H9 (cell line): ENCODE measurements around the gene ZNF503. TPM values are rescaled to one million over a fixed set of nuclear protein-coding genes. Genes with fewer than 3 reads are reported as not detected.
A peak's percentile ranks its signal among the peaks of the same experiment; 100 is the strongest.

Source experiments
- DNase-seq: peaks from one replicate; pipeline ENCODE4 v3.0.0-alpha.2; 2017
- H2AFZ ChIP-seq: one replicate; pipeline ENCODE4 v1.6.1; 2013; ENCODE audit warnings: mild to moderate bottlenecking, low read length, control low read depth, moderate library complexity
- H2AK5ac ChIP-seq: 2 replicates; pipeline ENCODE4 v1.6.1; 2013; ENCODE audit warnings: low read length, control low read depth, mixed read lengths; ENCODE audit not compliant: insufficient read length
- H2BK120ac ChIP-seq: one replicate; pipeline ENCODE4 v1.6.1; 2013; ENCODE audit warnings: low read depth, mild to moderate bottlenecking, low read length, control low read depth, inconsistent platforms; ENCODE audit not compliant: poor library complexity, severe bottlenecking
- H2BK12ac ChIP-seq: 2 replicates; pipeline ENCODE4 v1.6.1; 2013; ENCODE audit warnings: low read length, control low read depth, mixed read lengths, low read depth; ENCODE audit not compliant: insufficient read length
- H2BK15ac ChIP-seq: 2 replicates; pipeline ENCODE4 v1.6.1; 2013; ENCODE audit warnings: low read depth, low read length, control low read depth
- H2BK20ac ChIP-seq: one replicate; pipeline ENCODE4 v1.6.1; 2013; ENCODE audit warnings: low read depth, mild to moderate bottlenecking, low read length, control low read depth, inconsistent platforms; ENCODE audit not compliant: poor library complexity, severe bottlenecking
- H2BK5ac ChIP-seq: 2 replicates; pipeline ENCODE4 v1.6.1; 2013; ENCODE audit warnings: low read length, control low read depth, mixed read lengths; ENCODE audit not compliant: insufficient read length
- H3K14ac ChIP-seq: 2 replicates; pipeline ENCODE4 v1.6.1; 2013; ENCODE audit warnings: low read length, control low read depth; ENCODE audit not compliant: insufficient read depth
- H3K18ac ChIP-seq: 2 replicates; pipeline ENCODE4 v1.6.1; 2013; ENCODE audit warnings: low read depth, mild to moderate bottlenecking, mixed read lengths, low read length, control low read depth; ENCODE audit not compliant: insufficient read length
- H3K23ac ChIP-seq: 2 replicates; pipeline ENCODE4 v1.6.1; 2013; ENCODE audit warnings: low read length, control low read depth, mixed read lengths, low read depth; ENCODE audit not compliant: insufficient read length
- H3K23me2 ChIP-seq: 2 replicates; pipeline ENCODE4 v1.6.1; 2013; ENCODE audit warnings: low read depth, mild to moderate bottlenecking, mixed read lengths, low read length, control low read depth; ENCODE audit not compliant: insufficient read length, poor library complexity, severe bottlenecking
- H3K27ac ChIP-seq: 2 replicates; pipeline ENCODE4 v1.5.1; 2013; ENCODE audit warnings: low read length, control low read depth, mixed read lengths, low read depth; ENCODE audit not compliant: insufficient read length
- H3K27me3 ChIP-seq: 2 replicates; pipeline ENCODE4 v1.6.1; 2013; ENCODE audit warnings: low read length, control low read depth, inconsistent platforms; ENCODE audit not compliant: insufficient read depth
- H3K4ac ChIP-seq: 2 replicates; pipeline ENCODE4 v1.6.1; 2013; ENCODE audit warnings: low read depth, mild to moderate bottlenecking, control low read depth, inconsistent platforms, low read length, moderate library complexity
- H3K4me1 ChIP-seq: 2 replicates; pipeline ENCODE4 v1.6.1; 2013; ENCODE audit warnings: low read length, control low read depth, inconsistent platforms; ENCODE audit not compliant: insufficient read depth
- H3K4me2 ChIP-seq: 2 replicates; pipeline ENCODE4 v1.6.1; 2013; ENCODE audit warnings: low read length, control low read depth, mixed read lengths; ENCODE audit not compliant: insufficient read length, insufficient read depth
- H3K56ac ChIP-seq: 2 replicates; pipeline ENCODE4 v1.6.1; 2013; ENCODE audit warnings: low read depth, mild to moderate bottlenecking, mixed read lengths, low read length, control low read depth; ENCODE audit not compliant: insufficient read length
- H3K79me1 ChIP-seq: 2 replicates; pipeline ENCODE4 v1.6.1; 2013; ENCODE audit warnings: low read depth, mild to moderate bottlenecking, moderate library complexity, low read length, control low read depth, inconsistent platforms; ENCODE audit not compliant: insufficient read depth, poor library complexity, severe bottlenecking
- H3K79me2 ChIP-seq: 2 replicates; pipeline ENCODE4 v1.6.1; 2013; ENCODE audit warnings: low read length, control low read depth, inconsistent platforms; ENCODE audit not compliant: insufficient read depth
- H3K9ac ChIP-seq: 2 replicates; pipeline ENCODE4 v1.6.1; 2013; ENCODE audit warnings: low read length, control low read depth, mixed read lengths; ENCODE audit not compliant: insufficient read length; ENCODE audit errors: extremely low read depth
- H3K9me3 ChIP-seq: one replicate; pipeline ENCODE4 v1.6.1; 2013; ENCODE audit warnings: low read depth, low read length, inconsistent platforms; ENCODE audit not compliant: control insufficient read depth
- H3T11ph ChIP-seq: one replicate; pipeline ENCODE4 v1.6.1; 2013; ENCODE audit warnings: mild to moderate bottlenecking, low read length, control low read depth, inconsistent platforms
- H4K20me1 ChIP-seq: one replicate; pipeline ENCODE4 v1.6.1; 2013; ENCODE audit not compliant: control insufficient read depth, insufficient read length, insufficient read depth
- H4K5ac ChIP-seq: 2 replicates; pipeline ENCODE4 v1.6.1; 2013; ENCODE audit warnings: low read depth, mild to moderate bottlenecking, mixed read lengths, low read length, control low read depth; ENCODE audit not compliant: insufficient read length
- H4K8ac ChIP-seq: replicated peaks from 2 replicates; pipeline ENCODE4 v1.6.1; 2013; ENCODE audit warnings: low read length, control low read depth, mixed read lengths, low read depth; ENCODE audit not compliant: insufficient read length
- H4K91ac ChIP-seq: 2 replicates; pipeline ENCODE4 v1.6.1; 2013; ENCODE audit warnings: low read depth, mild to moderate bottlenecking, moderate library complexity, mixed read lengths, low read length, control low read depth; ENCODE audit not compliant: insufficient read length
- H3K27ac Mint-ChIP-seq, 3 experiments: 2 replicates in 2 of 3; 3 replicates in 1 of 3; pipeline ENCODE4 v1.8.0; 2020 to 2021; ENCODE audit warnings: mixed read lengths in 3 of 3, mild to moderate bottlenecking in 1 of 3, moderate library complexity in 1 of 3
- H3K27me3 Mint-ChIP-seq: 2 replicates; pipeline ENCODE4 v1.8.0; 2021; ENCODE audit warnings: low read depth, mild to moderate bottlenecking, moderate library complexity, mixed read lengths
- H3K36me3 Mint-ChIP-seq, 3 experiments: 2 replicates in 2 of 3; 3 replicates in 1 of 3; pipeline ENCODE4 v1.8.0; 2020 to 2021; ENCODE audit warnings: low read depth in 3 of 3, mixed read lengths in 3 of 3; ENCODE audit not compliant: insufficient read depth in 1 of 3
- H3K4me1 Mint-ChIP-seq, 2 experiments: 2 replicates each; pipeline ENCODE4 v1.8.0; 2020; ENCODE audit warnings: mixed read lengths in 2 of 2
- H3K4me3 Mint-ChIP-seq, 2 experiments: 2 replicates in 1 of 2; 3 replicates in 1 of 2; pipeline ENCODE4 v1.8.0; 2020 to 2021; ENCODE audit warnings: mild to moderate bottlenecking in 2 of 2, mixed read lengths in 2 of 2, moderate library complexity in 1 of 2
- H3K9me3 Mint-ChIP-seq, 2 experiments: 2 replicates in 1 of 2; 3 replicates in 1 of 2; pipeline ENCODE4 v1.8.0; 2020; ENCODE audit warnings: mild to moderate bottlenecking in 2 of 2, mixed read lengths in 2 of 2, moderate library complexity in 1 of 2
- CTCF ChIP-seq: fragments of 200-600 bp; sonication (generic); conservative IDR thresholded peaks from 3 replicates; pipeline ENCODE4 v1.8.0; 2021; ENCODE audit warnings: antibody characterized with exemption, mild to moderate bottlenecking
- WGBS: extraction: QIAGEN DNeasy Blood & Tissue Kit; methylation state at CpG from one replicate; pipeline ENCODE4 v1.1.7; 2013; ENCODE audit warnings: missing lambda C conversion rate, low lambda C conversion rate, mixed read lengths; ENCODE audit not compliant: insufficient read length; ENCODE audit errors: extremely low coverage; 5-methylcytosine and 5-hydroxymethylcytosine counted together
- total RNA-seq: library from RNA; stranded (reverse); gene quantifications from 2 replicates; pipeline ENCODE4 v1.2.1, GENCODE V29; 2021

Gene ZNF503
- total RNA-seq, 1 experiment from 2014 or later: 0.09 TPM

- no peak overlapping the region; the same call in 1 of the 2 replicates for H3K14ac ChIP-seq
- H3K4ac ChIP-seq: no peak overlapping the region
- H3K9me3 Mint-ChIP-seq: peaks cover 2 to 8% of the 10 kb centered on the region in 2 experiments; a peak in 2 of 5 replicates
- no peaks in the 10 kb centered on the region for H4K20me1 ChIP-seq
- peak; percentile 76 for TF ChIP-seq CTCF
- no peak overlapping the region for H3K27ac Mint-ChIP-seq
- no peak overlapping the region for H2BK5ac ChIP-seq
- H3K36me3 Mint-ChIP-seq: no peaks in the 10 kb centered on the region; a peak in 1 of 7 replicates
- WGBS: no CpG with 5 or more reads among the region's 71 CpGs
- H3T11ph ChIP-seq: no peak overlapping the region
- no peaks in the 10 kb centered on the region; the same call in none of the 2 replicates for H3K4me1 ChIP-seq
- no peak overlapping the region for H2AFZ ChIP-seq
- H3K18ac ChIP-seq: no peak overlapping the region
- no peak overlapping the region for H2BK12ac ChIP-seq
- peak overlapping the region; percentile 11 for H3K4me2 ChIP-seq
- H2AK5ac ChIP-seq: no peak overlapping the region
- H4K8ac ChIP-seq: no peak overlapping the region
- no peak overlapping the region for H2BK20ac ChIP-seq
- DNase-seq: peak; percentile 76
- no peak overlapping the region for H2BK15ac ChIP-seq
- peak overlapping the region in 1 of 2 experiments; percentile 78; a peak in 4 of 5 replicates for H3K4me3 Mint-ChIP-seq
- H3K4me1 Mint-ChIP-seq: peaks cover 27 to 43% of the 10 kb centered on the region in 2 experiments
- H3K27me3 ChIP-seq: peaks cover 71% of the 10 kb centered on the region
- H3K23ac ChIP-seq: no peak overlapping the region
- H4K5ac ChIP-seq: no peak overlapping the region
- no peaks in the 10 kb centered on the region for H3K79me2 ChIP-seq
- H4K91ac ChIP-seq: no peak overlapping the region
- H3K79me1 ChIP-seq: no peaks in the 10 kb centered on the region
- no peak overlapping the region for H2BK120ac ChIP-seq
- peaks cover 37% of the 10 kb centered on the region for H3K23me2 ChIP-seq
- H3K27me3 Mint-ChIP-seq: peaks cover 98% of the 10 kb centered on the region
- H3K27ac ChIP-seq: no peak overlapping the region
- no peaks in the 10 kb centered on the region for H3K9me3 ChIP-seq
- no peak overlapping the region for H3K9ac ChIP-seq
- H3K56ac ChIP-seq: no peak overlapping the region
Observed at GRCh38 chr10:75399461-75400162, 2.0 kb downstream of the ZNF503 start.
